HL-60 (cell line): Measurements from ENCODE around the gene NFAM1.

Experiments
- DNase-seq, 2 experiments: peaks; one replicate each; pipeline ENCODE4 v3.0.0-alpha.2; 2010 to 2020; ENCODE audit warnings: low read depth in 1 of 2, low spot score in 1 of 2
- H3K27ac ChIP-seq: fragments of 250-450 bp; sonication (Bioruptor Pico); replicated peaks from 2 replicates; pipeline ENCODE4 v1.5.1; 2020; ENCODE audit warnings: mild to moderate bottlenecking, moderate library complexity
- H3K27me3 ChIP-seq: fragments of 250-450 bp; sonication (Bioruptor Pico); 2 replicates; pipeline ENCODE4 v1.5.1; 2021; ENCODE audit warnings: mild to moderate bottlenecking, moderate library complexity; ENCODE audit not compliant: insufficient read depth, poor library complexity, severe bottlenecking
- H3K4me3 ChIP-seq: replicated peaks from 2 replicates; pipeline ENCODE4 v1.5.1; 2011; ENCODE audit warnings: mild to moderate bottlenecking, control low read depth, low read length; ENCODE audit not compliant: insufficient read depth
- GABPA ChIP-seq: IDR thresholded peaks from 2 replicates; pipeline ENCODE4 v1.6.1; 2012; ENCODE audit warnings: low read depth
- POLR2AphosphoS5 ChIP-seq: IDR thresholded peaks from 2 replicates; pipeline ENCODE4 v1.6.1; 2012; ENCODE audit warnings: low read depth
- SPI1 ChIP-seq: IDR thresholded peaks from 2 replicates; pipeline ENCODE4 v1.6.1; 2012; ENCODE audit warnings: low read depth, mild to moderate bottlenecking, borderline replicate concordance
- TF ChIP-seq, protein P1 (sequence below): IDR thresholded peaks from one replicate; pipeline ENCODE4 v1.5.1; 2011; ENCODE audit warnings: low read length, control low read depth, inconsistent platforms; ENCODE audit not compliant: insufficient read depth
- TF ChIP-seq, protein P2 (sequence below): IDR thresholded peaks from 2 replicates; pipeline ENCODE4 v1.6.1; 2012; ENCODE audit warnings: low read depth; ENCODE audit not compliant: insufficient replicate concordance

The NFAM1 gene

DNA sequence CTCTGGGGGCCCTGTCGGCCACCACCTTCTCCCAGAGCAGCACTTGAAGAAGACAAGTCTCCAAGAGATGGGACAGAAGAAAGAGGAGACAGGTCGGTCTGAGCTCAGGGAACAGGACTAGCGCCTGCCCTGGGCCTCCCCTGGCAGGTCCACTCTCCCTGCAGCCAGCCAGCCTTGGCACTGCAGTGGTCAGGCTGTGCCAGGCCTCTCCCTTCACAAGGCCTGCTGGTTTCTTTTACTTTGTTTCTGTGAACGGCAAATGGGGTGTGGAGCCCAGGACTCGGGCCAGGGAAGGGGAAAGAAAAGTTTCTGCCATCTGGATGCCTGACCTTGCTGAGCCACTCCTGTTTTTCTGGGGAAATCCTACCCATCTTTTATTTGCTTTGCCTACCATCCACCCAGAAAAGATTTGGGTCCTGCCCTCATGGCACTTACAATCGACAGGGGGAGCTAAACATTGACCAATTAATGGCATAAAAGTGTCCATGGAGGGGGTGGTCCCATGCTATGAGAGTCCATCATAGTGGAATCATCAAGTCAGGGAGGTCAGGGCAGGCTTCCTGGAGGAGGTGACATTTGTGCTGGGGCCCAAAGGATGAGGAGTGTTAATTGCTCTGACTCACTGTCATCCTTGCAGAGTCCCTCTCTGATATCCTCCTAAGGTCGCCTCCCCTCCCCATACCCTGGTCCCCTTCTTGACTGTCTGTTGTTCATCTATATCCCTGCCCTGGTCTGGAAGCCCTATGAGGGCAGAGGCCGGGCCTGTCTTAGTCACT, 65.2 kb downstream of the NFAM1 start:
- no peak for DNase-seq
- no peak overlapping the region for H3K27ac ChIP-seq
- H3K4me3 ChIP-seq: no peak overlapping the region
- H3K27me3 ChIP-seq: peaks cover 57% of the 10 kb centered on the region
- TF ChIP-seq GABPA: no peak
- TF ChIP-seq SPI1: no peak
- TF ChIP-seq, protein P1, sequence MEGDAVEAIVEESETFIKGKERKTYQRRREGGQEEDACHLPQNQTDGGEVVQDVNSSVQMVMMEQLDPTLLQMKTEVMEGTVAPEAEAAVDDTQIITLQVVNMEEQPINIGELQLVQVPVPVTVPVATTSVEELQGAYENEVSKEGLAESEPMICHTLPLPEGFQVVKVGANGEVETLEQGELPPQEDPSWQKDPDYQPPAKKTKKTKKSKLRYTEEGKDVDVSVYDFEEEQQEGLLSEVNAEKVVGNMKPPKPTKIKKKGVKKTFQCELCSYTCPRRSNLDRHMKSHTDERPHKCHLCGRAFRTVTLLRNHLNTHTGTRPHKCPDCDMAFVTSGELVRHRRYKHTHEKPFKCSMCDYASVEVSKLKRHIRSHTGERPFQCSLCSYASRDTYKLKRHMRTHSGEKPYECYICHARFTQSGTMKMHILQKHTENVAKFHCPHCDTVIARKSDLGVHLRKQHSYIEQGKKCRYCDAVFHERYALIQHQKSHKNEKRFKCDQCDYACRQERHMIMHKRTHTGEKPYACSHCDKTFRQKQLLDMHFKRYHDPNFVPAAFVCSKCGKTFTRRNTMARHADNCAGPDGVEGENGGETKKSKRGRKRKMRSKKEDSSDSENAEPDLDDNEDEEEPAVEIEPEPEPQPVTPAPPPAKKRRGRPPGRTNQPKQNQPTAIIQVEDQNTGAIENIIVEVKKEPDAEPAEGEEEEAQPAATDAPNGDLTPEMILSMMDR: no peak
- TF ChIP-seq, protein P2, sequence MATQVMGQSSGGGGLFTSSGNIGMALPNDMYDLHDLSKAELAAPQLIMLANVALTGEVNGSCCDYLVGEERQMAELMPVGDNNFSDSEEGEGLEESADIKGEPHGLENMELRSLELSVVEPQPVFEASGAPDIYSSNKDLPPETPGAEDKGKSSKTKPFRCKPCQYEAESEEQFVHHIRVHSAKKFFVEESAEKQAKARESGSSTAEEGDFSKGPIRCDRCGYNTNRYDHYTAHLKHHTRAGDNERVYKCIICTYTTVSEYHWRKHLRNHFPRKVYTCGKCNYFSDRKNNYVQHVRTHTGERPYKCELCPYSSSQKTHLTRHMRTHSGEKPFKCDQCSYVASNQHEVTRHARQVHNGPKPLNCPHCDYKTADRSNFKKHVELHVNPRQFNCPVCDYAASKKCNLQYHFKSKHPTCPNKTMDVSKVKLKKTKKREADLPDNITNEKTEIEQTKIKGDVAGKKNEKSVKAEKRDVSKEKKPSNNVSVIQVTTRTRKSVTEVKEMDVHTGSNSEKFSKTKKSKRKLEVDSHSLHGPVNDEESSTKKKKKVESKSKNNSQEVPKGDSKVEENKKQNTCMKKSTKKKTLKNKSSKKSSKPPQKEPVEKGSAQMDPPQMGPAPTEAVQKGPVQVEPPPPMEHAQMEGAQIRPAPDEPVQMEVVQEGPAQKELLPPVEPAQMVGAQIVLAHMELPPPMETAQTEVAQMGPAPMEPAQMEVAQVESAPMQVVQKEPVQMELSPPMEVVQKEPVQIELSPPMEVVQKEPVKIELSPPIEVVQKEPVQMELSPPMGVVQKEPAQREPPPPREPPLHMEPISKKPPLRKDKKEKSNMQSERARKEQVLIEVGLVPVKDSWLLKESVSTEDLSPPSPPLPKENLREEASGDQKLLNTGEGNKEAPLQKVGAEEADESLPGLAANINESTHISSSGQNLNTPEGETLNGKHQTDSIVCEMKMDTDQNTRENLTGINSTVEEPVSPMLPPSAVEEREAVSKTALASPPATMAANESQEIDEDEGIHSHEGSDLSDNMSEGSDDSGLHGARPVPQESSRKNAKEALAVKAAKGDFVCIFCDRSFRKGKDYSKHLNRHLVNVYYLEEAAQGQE: no peak
- no peak for TF ChIP-seq POLR2AphosphoS5

DNA sequence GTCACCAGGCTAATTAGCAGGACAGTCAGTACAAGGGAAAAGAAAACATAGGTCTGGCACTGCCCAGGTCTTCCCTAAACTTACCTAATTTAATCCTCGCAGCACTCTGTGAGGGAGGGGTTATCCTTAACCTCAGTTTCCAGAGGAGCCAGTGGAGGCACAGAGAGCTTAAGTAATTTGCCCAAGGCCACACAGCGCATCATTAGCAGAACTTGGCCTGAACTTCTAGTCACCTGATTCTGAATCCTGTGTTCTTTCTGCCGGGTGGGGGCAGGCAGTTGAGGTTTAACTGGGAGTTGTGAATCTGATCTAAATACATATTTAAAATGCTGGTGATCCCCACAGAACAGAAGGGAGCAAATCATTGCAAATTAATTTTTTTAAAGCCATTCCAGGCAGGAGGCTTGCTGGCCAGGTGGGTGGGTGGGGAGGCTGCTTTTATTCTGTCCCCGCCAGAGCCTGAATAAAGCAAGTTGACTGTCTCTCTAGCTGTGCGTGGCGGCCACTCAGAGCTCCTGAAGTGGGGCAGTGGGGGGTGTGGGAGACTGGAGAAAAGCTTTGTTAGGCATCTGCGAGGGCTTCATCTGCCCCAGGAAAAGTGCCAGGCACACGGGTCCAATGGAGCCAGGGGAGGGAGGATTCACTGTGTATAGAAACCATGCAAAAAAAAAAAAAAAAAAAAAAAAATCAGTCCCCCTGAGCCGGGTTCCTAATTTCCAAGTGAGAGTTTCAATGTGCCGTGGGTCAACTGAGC, 66.1 kb downstream of the NFAM1 start:
- H3K27me3 ChIP-seq: peaks cover 57% of the 10 kb centered on the region
- no peak for DNase-seq
- H3K4me3 ChIP-seq: no peak overlapping the region
- TF ChIP-seq GABPA (no peak), POLR2AphosphoS5 (no peak), SPI1 (no peak)
- TF ChIP-seq, protein P1: no peak
- TF ChIP-seq, protein P2: no peak
- no peak overlapping the region for H3K27ac ChIP-seq

DNA sequence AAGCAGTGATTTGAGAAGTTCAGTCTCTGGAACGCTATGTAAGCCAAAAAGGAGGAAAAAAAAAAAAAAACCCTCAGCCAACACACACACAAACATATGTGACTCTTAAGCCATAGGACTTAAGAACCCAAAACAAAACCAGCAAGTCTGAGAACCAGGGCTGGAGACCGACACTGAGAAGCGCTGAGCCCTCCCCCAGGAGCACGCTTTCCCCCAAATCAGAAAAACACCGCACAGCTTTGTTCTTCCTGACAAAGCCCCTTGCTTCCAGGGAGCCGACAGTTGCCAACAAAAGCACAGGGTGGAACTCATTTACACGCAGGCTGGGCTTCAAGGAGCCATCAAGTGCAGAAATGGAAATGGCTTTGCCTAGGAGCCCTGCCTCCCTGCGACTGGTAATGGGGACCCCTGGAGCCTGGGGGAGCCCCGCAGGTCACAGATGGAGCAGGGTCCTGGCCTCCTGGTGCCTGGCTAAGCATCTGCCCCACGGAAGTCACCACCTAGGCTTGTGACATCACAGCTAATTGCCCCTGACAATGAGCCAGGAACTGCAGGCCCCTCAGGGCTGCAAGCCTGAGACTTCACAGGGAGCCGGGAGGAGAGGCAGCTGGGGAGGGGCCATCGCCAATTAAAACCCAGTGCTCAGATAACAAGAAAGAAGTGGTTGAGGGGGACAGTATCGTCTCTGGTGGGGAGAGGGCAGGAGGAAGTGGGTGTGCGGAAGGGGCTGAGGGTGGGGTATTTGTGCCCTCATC, 66.9 kb downstream of the NFAM1 start:
- Histone ChIP-seq H3K4me3 (no peak overlapping the region), H3K27ac (no peak overlapping the region), H3K27me3 (peaks cover 51% of the 10 kb centered on the region)
- TF ChIP-seq SPI1 (no peak), GABPA (no peak), POLR2AphosphoS5 (no peak)
- TF ChIP-seq, protein P1: no peak
- TF ChIP-seq, protein P2: no peak
- DNase-seq: no peak
